Ascending aorta (tissue), 2 donors: ENCODE data around the gene TMEM235. TPM values are rescaled to one million over a fixed set of nuclear protein-coding genes. Genes with fewer than 3 reads are reported as not detected.

Experiments
- DNase-seq, 2 donors: peaks; one replicate each; pipeline ENCODE4 v3.0.0-alpha.2; 2019; ENCODE audit warnings: low spot score in 2 of 2
- H3K27ac ChIP-seq, 2 donors: fragments of 200-600 bp; sonication (generic); one replicate each; pipeline ENCODE4 v1.5.1; 2016 to 2017; ENCODE audit warnings: mild to moderate bottlenecking in 1 of 2
- H3K27me3 ChIP-seq: fragments of 200-600 bp; sonication (generic); one replicate; pipeline ENCODE4 v1.5.1; 2017
- H3K36me3 ChIP-seq, 2 donors: fragments of 200-600 bp; sonication (generic); one replicate each; pipeline ENCODE4 v1.5.1; 2016
- H3K4me1 ChIP-seq, 2 donors: fragments of 200-600 bp; sonication (generic); one replicate each; pipeline ENCODE4 v1.5.1; 2016 to 2017; ENCODE audit warnings: mild to moderate bottlenecking in 1 of 2
- H3K4me3 ChIP-seq, 2 donors: fragments of 200-600 bp; sonication (generic); one replicate each; pipeline ENCODE4 v1.5.1; 2016 to 2017; ENCODE audit warnings: mild to moderate bottlenecking in 1 of 2
- H3K9me3 ChIP-seq, 2 donors: fragments of 200-600 bp; sonication (generic); one replicate each; pipeline ENCODE4 v1.5.1; 2016
- CTCF ChIP-seq, 3 experiments: fragments of 200-600 bp in 2 of 3; fragments of 450-650 bp in 1 of 3; sonication (generic) in 2 of 3; IDR thresholded peaks; one replicate each; pipeline ENCODE4 v1.5.1; 2016 to 2019; ENCODE audit warnings: antibody characterized with exemption in 3 of 3, mild to moderate bottlenecking in 1 of 3, moderate library complexity in 1 of 3
- intact Hi-C: fragments of 100-400 bp; cut with DNase I; formaldehyde crosslinking; loops from one replicate; pipeline ENCODE4 v1.15.1; 2023
- total RNA-seq: library from RNA; depleted of rRNA; stranded (reverse); fragments of >200 nt; gene quantifications from one replicate; pipeline ENCODE4 v1.1.0, GENCODE V29; 2016

The TMEM235 gene
- total RNA-seq, 1 donor from 2014 or later, result not detected

GRCh38 chr17:78278139-78278741 is 46.8 kb downstream of the TMEM235 start:
- intact Hi-C loops, result no loop called here
- H3K27ac ChIP-seq, result no peak overlapping the region

GRCh38 chr17:78279360-78279990 is 48.0 kb downstream of the TMEM235 start:
- DNase-seq, result no peak
- TF ChIP-seq CTCF (IDR thresholded peaks at IDR 0.05), result no peak
- Histone ChIP-seq H3K4me3 (no peak overlapping the region), H3K27me3 (no peaks in the 10 kb centered on the region), H3K9me3 (no peaks in the 10 kb centered on the region), H3K27ac (no peak overlapping the region), H3K36me3 (no peaks in the 10 kb centered on the region), H3K4me1 (no peaks in the 10 kb centered on the region)
- intact Hi-C loops, result no loop called here

More at GRCh38 chr17:78278139-78278741, 46.8 kb downstream of the TMEM235 start:
- no peak for TF ChIP-seq CTCF (IDR thresholded peaks at IDR 0.05)
- no peak for DNase-seq
- Histone ChIP-seq H3K4me1 (no peaks in the 10 kb centered on the region), H3K27me3 (no peaks in the 10 kb centered on the region), H3K9me3 (no peaks in the 10 kb centered on the region), H3K4me3 (no peak overlapping the region), H3K36me3 (no peaks in the 10 kb centered on the region)

GRCh38 chr17:78281249-78281845 is 49.9 kb downstream of the TMEM235 start:
- H3K9me3 ChIP-seq, result no peaks in the 10 kb centered on the region
- no peak for DNase-seq
- TF ChIP-seq CTCF (IDR thresholded peaks at IDR 0.05), result no peak
- H3K27me3 ChIP-seq, result no peaks in the 10 kb centered on the region
- H3K4me1 ChIP-seq, result no peaks in the 10 kb centered on the region
- no peaks in the 10 kb centered on the region for H3K36me3 ChIP-seq
- no peak overlapping the region for H3K27ac ChIP-seq
- H3K4me3 ChIP-seq, result no peak overlapping the region
- intact Hi-C loops, result no loop called here

GRCh38 chr17:78284146-78284545 is 52.7 kb downstream of the TMEM235 start:
- Histone ChIP-seq H3K4me1 (no peaks in the 10 kb centered on the region), H3K27me3 (no peaks in the 10 kb centered on the region), H3K36me3 (no peaks in the 10 kb centered on the region), H3K27ac (no peak overlapping the region), H3K9me3 (no peaks in the 10 kb centered on the region), H3K4me3 (no peak overlapping the region)
- intact Hi-C loops, result no loop called here
- DNase-seq, result no peak
- TF ChIP-seq CTCF (IDR thresholded peaks at IDR 0.05), result no peak

- intact Hi-C loops, result loop anchor here (1.0 to 2.0 kb wide), 2 partner anchors 72 to 133 kb away; partner anchors contain the start of gene SOCS3
- Histone ChIP-seq H3K4me1 (no peaks in the 10 kb centered on the region), H3K27me3 (no peaks in the 10 kb centered on the region), H3K9me3 (no peaks in the 10 kb centered on the region), H3K27ac (no peak overlapping the region), H3K4me3 (no peak overlapping the region), H3K36me3 (no peaks in the 10 kb centered on the region)
- no peak for TF ChIP-seq CTCF (IDR thresholded peaks at IDR 0.05)
- DNase-seq, result no peak
Measured at GRCh38 chr17:78289004-78289403, 57.6 kb downstream of the TMEM235 start.
